Measurements from ENCODE around the gene VWA3B.
"Not testable (repeated sequence)": the region's sequence is repeated elsewhere in the genome, so short reads cannot be mapped to it uniquely, and the experiment has no call there.

VWA3B gene

DNA sequence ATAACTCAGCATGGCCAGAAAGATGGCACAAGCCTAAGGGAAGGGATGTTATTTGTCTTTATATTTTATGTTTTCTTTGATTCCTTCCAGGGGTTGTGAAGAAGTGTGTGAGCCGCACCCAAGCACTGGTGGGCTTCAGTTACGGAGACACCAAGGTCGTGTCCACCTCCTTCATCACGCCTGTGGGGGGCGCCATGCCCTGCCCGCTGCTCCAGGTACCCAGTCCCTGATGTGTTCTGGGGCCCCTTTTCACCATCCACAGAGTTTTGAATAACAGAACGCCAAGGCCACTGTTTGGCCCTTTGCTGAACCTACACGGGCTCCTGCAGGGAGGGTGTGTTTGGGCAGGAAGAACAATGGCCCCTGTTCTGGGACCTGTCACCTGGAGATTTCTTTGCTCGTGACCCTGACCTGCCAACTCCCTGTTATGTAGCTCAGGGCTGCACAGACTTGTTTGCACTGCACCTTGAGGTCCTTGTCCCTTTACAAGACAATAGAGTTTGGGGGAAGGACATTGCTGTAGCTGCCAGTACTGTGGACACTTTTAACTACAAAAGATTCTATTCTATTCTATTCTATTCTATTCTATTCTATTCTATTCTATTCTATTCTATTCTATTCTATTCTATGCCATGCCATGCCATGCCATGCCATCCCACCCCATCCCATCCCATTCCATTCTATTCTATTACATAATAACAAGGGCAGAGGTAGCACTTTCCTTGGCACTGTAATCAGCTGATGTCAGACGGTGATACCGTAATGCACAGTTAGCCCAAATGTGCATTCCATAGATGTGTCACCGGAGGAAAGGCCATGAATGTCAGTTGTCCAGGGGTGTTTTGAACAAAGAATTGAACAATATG is 211.1 kb downstream of the VWA3B start:
- DNase-seq (no peak), ATAC-seq (replicated peaks) (no peak)
- H3K27ac Mint-ChIP-seq = no peak overlapping the region

DNA sequence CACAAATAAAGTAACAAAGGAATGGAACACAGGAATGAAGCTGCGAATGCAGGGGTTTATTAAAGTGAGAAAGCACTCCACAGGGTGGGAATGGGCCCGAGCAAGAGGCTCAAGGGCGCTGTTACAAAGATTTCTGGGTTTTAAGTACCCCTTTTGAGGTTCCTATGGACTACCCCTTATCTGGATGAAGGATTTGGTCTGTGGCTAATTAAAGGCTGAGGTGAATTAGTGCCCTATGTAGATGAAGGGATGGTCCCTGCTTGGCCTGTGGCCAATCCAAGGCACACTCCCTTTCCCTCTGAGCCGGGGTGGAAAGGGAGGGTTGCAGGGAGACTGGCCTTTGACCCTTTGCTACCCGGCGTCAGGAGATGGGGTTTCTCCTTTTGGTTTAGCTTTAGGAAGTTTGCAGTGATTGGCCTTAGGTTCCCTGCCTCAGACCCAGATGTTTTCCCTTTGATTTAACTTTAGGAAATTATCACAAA is 211.8 kb downstream of the VWA3B start:
- no peak for ATAC-seq (replicated peaks)
- Mint-ChIP-seq H3K27ac (no peak overlapping the region), H3K36me3 (ENCODE audit: insufficient read depth) (no peaks in the 10 kb centered on the region)

More for the DNA sequence above, 211.1 kb downstream of the VWA3B start:
- Mint-ChIP-seq H3K36me3 (ENCODE audit: insufficient read depth) (no peaks in the 10 kb centered on the region), H3K27me3 (peaks cover 73 to 81% of the 10 kb centered on the region in 2 donors), H3K9me3 (no peaks in the 10 kb centered on the region), H3K4me1 (ENCODE audit: low read depth in 2 of 2) (no peaks in the 10 kb centered on the region), H3K4me3 (no peak overlapping the region)

DNA sequence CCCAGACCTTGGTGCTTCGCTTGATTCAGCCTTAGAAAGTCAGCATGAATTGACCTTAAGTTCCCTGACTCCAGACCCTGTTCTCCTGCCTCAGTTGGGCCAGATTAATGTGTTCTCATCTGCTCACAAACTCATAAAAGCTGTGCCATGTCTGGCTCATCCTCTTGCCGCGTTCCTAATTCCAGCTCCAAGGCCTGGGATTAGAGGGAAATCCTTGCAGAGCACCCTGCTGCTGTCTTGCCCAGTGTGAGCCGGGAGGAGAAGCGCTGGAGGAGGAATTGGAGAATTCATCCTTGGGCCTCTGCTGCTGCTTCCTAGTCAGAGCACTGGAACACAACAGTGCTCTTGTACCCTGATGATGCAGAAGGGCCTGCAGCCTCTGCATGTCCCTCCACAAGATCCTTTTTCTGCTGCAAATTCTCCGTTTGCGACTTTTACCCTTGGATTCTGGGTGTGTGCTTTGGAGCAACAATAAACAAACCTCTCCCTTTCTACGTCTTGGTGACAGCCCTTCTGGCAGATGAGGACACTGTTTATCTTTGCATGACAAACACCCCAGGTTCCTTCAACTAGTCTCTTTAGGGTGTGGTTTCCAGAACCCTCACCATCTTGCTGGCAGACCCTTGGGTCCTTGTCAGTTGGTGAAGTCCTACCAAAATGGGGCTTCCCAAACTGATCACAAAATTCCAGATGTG is 212.4 kb downstream of the VWA3B start:
- ATAC-seq (replicated peaks) (no peak), DNase-seq (no peak)
- Mint-ChIP-seq H3K36me3 (ENCODE audit: insufficient read depth) (no peaks in the 10 kb centered on the region), H3K4me3 (no peak overlapping the region), H3K9me3 (no peaks in the 10 kb centered on the region), H3K27ac (no peak overlapping the region), H3K27me3 (peaks cover 78 to 80% of the 10 kb centered on the region in 2 donors), H3K4me1 (ENCODE audit: low read depth in 2 of 2) (no peaks in the 10 kb centered on the region)

More for the DNA sequence above, 211.8 kb downstream of the VWA3B start:
- H3K9me3 Mint-ChIP-seq = no peaks in the 10 kb centered on the region
- H3K27me3 Mint-ChIP-seq = peaks cover 75 to 84% of the 10 kb centered on the region in 2 donors
- H3K4me3 Mint-ChIP-seq = no peak overlapping the region
- DNase-seq = no peak
- H3K4me1 Mint-ChIP-seq (ENCODE audit: low read depth in 2 of 2) = no peaks in the 10 kb centered on the region

DNA sequence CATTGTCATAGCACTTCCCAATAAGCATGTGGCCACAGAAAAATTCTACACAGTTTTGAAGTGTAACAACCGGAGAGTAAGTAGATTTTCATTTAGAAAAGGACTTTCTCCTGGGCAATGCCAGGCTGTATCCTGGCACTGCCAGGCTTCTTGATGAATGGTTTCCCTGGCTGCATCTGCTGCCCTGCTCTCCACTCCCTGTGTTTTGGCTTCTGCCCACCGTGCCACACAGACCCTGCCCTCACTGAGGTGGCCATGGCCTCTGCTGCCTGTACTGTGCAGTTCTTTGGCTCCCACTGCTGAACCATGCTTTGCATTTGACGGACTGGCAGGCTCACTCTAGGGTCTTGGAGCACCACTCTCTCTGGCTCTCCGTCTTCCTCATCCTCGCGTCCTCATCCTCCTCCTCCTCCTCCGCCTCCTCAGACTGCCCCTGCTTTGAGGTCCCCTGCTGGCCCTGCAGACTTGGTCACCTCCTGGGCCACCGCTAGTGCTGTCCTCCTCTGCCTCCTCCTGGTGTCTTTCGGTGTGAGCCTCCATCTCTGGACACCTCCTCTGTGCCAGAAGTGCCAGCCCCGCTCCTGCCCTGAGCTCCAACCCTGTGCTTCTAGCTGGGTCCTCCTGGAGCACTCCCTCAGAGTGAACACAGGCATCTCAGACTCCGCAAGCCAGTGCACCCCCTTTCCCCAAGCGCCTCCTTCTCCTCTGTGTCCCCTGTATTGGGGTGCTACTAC is 213.3 kb downstream of the VWA3B start:
- no peaks in the 10 kb centered on the region for H3K36me3 Mint-ChIP-seq (ENCODE audit: insufficient read depth)
- DNase-seq (no peak), ATAC-seq (replicated peaks) (no peak)
- H3K27ac Mint-ChIP-seq = no peak overlapping the region
- peaks cover 78 to 80% of the 10 kb centered on the region in 2 donors for H3K27me3 Mint-ChIP-seq
- no peaks in the 10 kb centered on the region for H3K9me3 Mint-ChIP-seq
- no peaks in the 10 kb centered on the region for H3K4me1 Mint-ChIP-seq (ENCODE audit: low read depth in 2 of 2)
- no peak overlapping the region for H3K4me3 Mint-ChIP-seq

DNA sequence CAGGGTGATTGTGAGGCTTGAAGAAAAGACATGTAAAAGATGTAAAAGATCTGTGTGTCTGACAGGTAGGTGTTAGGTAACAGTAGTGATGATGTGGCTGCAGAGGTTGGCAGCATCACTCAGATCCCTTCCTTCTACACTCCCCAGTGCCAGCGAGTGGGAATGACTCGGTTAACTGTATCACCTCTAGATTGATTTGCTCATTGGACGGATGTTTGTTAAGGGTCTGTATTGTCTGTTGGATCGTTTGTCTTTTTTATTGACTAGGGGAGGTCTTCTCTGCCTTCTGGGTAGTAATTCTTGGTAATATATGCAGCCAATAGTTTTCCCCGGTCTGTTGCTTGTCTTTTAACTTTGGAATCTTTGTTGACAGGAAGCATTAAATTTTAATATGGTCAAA is 214.5 kb downstream of the VWA3B start:
- Mint-ChIP-seq H3K9me3 (no peaks in the 10 kb centered on the region), H3K36me3 (ENCODE audit: insufficient read depth) (no peaks in the 10 kb centered on the region), H3K27ac (no peak overlapping the region), H3K4me1 (ENCODE audit: low read depth in 2 of 2) (no peaks in the 10 kb centered on the region), H3K27me3 (peaks cover 75 to 80% of the 10 kb centered on the region in 2 donors), H3K4me3 (no peak overlapping the region)
- DNase-seq (no peak), ATAC-seq (replicated peaks) (no peak)

DNA sequence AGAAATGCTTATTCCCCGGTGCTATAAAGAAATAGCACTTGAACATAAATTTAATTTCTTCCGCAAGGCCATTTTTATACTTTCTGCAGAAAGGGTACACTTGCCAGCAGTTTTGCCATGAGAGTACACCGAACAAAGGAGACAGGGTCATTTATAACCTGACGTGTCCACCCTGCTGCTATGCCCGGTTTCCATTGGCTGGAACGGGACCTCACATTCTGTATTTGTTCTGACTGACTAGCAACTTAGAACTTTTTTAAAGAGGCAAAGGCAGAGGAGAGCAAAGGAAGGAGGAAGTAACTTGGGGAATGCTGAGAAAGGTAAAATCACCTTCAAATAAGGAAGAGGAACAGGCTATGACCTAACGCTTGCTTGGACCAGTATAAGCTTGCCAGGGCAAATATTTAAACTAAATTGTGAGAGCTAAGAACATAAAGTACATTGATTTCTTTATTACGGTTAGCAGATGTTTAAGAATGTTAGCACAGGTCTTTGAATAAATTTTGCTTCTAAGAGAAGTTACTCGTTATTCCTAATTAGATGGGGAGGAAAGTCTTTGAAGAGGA is 220.2 kb downstream of the VWA3B start:
- not testable (repeated sequence) for H3K9me3 Mint-ChIP-seq; DNase-seq; H3K4me3 Mint-ChIP-seq; H3K4me1 Mint-ChIP-seq (ENCODE audit: low read depth in 2 of 2); ATAC-seq (replicated peaks); H3K36me3 Mint-ChIP-seq (ENCODE audit: insufficient read depth); H3K27ac Mint-ChIP-seq
- H3K27me3 Mint-ChIP-seq = peaks cover 57 to 92% of the 10 kb centered on the region in 2 donors

DNA sequence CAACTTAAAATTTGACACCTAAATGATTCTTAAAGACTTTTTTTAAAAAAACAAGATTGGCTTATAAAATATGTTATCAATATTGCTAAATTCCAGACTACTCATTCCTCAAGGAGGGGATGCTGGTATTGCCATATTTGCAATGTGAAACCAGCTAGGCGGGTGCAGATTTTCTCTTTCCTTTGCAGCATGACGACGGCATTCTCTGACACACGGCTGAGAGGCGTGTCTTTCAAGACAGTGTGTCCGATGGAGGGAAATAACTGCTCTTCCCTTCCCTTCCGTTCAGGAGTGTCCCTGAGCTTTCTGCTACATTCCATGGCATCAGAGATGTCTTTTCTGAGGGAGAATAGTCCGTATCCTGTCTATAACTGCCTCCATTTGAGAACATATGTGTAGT is 221.1 kb downstream of the VWA3B start:
- Mint-ChIP-seq H3K9me3 (no peaks in the 10 kb centered on the region), H3K4me1 (ENCODE audit: low read depth in 2 of 2) (no peaks in the 10 kb centered on the region), H3K27me3 (peaks cover 57 to 93% of the 10 kb centered on the region in 2 donors), H3K4me3 (no peak overlapping the region), H3K36me3 (ENCODE audit: insufficient read depth) (no peaks in the 10 kb centered on the region), H3K27ac (no peak overlapping the region)
- DNase-seq (no peak), ATAC-seq (replicated peaks) (no peak)

DNA sequence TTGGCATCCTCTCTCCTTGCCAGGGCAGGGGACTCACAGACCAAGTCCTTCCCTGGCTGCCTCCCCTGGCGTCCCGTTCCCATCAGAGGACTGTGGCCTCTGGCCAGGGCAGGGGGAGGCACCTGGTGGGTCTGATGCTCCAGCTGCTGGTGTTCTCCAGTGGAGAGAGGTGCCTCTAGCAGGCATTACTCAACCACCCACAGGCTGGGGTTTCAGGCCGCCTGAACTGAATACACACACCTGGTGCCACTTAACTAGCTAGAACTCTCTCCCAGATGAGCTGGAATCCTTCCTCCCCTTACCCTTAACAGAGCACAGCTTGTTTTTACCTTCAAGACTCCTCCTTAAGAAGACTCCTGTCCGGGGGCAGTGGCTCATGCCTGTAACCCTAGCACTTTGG is 221.6 kb downstream of the VWA3B start:
- Mint-ChIP-seq H3K36me3 (ENCODE audit: insufficient read depth) (no peaks in the 10 kb centered on the region), H3K4me1 (ENCODE audit: low read depth in 2 of 2) (no peaks in the 10 kb centered on the region), H3K9me3 (no peaks in the 10 kb centered on the region), H3K4me3 (no peak overlapping the region), H3K27ac (no peak overlapping the region), H3K27me3 (peaks cover 58 to 98% of the 10 kb centered on the region in 2 donors)
- no peak for DNase-seq
- ATAC-seq (replicated peaks) = no peak

DNA sequence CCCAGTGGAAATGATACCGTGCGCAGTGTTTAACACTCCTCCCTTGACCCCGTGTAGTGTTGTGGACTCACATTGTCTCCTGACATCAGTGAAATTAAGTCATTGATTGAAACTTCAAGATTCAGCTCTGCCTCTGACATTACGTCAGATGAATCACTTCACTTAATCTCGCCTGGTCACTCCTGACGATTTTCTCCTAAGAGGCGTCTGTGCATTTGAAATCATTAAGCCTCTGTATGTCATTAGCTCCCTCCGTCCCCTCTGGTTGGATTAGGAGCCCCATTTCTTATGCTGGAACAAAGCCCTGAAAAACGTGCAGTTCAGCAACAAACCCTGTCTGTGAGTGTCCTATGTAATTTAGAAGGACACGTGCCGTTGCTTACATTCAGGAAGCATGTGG is 222.6 kb downstream of the VWA3B start:
- H3K4me1 Mint-ChIP-seq (ENCODE audit: low read depth in 2 of 2) = no peaks in the 10 kb centered on the region
- peaks cover 65 to 97% of the 10 kb centered on the region in 2 donors for H3K27me3 Mint-ChIP-seq
- no peak for DNase-seq
- no peak for ATAC-seq (replicated peaks)
- H3K27ac Mint-ChIP-seq = no peak overlapping the region
- no peaks in the 10 kb centered on the region for H3K36me3 Mint-ChIP-seq (ENCODE audit: insufficient read depth)
- no peaks in the 10 kb centered on the region for H3K9me3 Mint-ChIP-seq
- no peak overlapping the region for H3K4me3 Mint-ChIP-seq

DNA sequence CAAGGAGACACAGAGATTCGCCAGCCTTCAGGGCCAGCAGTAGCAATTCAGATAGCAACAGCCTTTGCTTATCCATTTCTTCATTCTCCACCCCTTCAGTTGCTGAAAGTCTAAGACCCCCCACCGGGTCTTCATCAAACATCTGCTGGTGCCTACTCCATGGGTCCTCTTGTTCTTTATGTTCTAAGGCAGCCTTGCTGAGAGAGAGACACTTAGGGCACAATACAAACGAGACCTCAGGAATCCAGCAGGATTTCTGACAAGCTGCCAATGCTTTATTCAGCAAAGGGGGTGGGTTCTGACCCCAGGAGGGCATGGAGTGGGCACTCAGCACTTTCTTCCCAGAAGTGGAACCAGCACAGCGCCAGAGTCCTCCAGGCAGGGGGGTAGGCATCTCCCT is 223.0 kb downstream of the VWA3B start:
- no peaks in the 10 kb centered on the region for H3K4me1 Mint-ChIP-seq (ENCODE audit: low read depth in 2 of 2)
- no peak for ATAC-seq (replicated peaks)
- H3K27ac Mint-ChIP-seq = no peak overlapping the region
- H3K27me3 Mint-ChIP-seq = peaks cover 61 to 93% of the 10 kb centered on the region in 2 donors
- DNase-seq = no peak
- H3K4me3 Mint-ChIP-seq = no peak overlapping the region
- no peaks in the 10 kb centered on the region for H3K36me3 Mint-ChIP-seq (ENCODE audit: insufficient read depth)
- no peaks in the 10 kb centered on the region for H3K9me3 Mint-ChIP-seq

DNA sequence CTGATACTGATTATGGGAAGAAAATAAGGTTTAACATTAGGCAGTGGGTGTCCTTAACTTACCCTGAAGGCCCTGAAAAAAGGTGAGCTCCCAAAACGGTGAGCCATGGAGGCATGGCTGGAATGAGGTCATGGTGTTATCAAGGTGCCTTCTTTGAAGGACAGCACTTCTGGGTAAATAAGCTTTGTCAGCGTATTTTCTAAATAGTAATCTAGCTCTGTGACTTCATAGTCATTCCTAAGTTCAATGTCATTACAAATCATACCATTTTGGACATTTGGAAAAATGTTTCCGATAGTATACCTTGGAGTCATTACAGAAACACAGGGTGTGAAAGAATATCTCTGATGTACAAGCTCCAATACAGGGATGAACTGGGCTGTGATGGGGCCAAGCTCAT is 224.1 kb downstream of the VWA3B start:
- H3K27me3 Mint-ChIP-seq = peaks cover 50 to 92% of the 10 kb centered on the region in 2 donors
- H3K36me3 Mint-ChIP-seq (ENCODE audit: insufficient read depth) = no peaks in the 10 kb centered on the region
- H3K4me1 Mint-ChIP-seq (ENCODE audit: low read depth in 2 of 2) = no peaks in the 10 kb centered on the region
- H3K4me3 Mint-ChIP-seq = no peak overlapping the region
- DNase-seq (no peak), ATAC-seq (replicated peaks) (no peak)
- no peak overlapping the region for H3K27ac Mint-ChIP-seq
- no peaks in the 10 kb centered on the region for H3K9me3 Mint-ChIP-seq

DNA sequence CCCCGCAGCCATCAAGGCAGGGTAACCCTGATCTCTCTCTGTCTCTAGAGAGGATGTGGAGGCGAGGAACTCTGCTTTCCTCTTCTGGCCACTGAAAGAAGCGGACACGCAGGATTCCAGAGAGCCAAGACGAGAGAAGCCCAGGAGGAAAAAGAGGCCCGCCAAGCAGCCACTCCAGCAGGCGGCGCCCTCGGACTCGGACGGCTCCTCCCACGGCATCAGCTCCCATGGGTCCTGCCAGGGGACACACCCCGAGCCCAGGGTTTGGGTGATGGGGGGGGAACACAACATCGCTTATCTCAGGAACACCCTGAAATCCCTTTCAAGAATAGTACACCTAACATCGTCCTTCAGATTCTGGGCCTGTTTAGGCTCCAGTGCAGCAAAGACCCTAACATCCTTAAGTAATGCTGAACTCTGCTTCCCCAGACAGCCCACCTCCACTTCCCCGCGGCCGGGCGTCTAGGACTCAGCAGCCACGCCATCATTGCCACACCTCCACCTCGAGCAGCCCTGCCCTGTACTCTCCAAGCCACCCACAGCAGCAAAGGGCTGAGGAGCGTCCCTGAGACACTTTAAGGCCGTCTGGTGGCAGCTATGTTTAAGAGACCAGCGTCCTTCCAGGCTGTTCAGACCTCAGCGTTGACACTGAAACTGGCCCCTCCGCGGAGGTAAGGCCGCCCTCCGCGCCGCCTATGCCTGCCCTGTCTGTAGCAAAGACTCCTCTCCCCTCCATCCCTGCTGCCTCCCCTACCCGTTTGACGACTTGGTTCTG is 225.0 kb downstream of the VWA3B start:
- no peaks in the 10 kb centered on the region for H3K36me3 Mint-ChIP-seq (ENCODE audit: insufficient read depth)
- H3K27me3 Mint-ChIP-seq = peaks cover 50 to 92% of the 10 kb centered on the region in 2 donors
- no peak overlapping the region for H3K27ac Mint-ChIP-seq
- no peaks in the 10 kb centered on the region for H3K9me3 Mint-ChIP-seq
- no peak overlapping the region for H3K4me3 Mint-ChIP-seq
- no peaks in the 10 kb centered on the region for H3K4me1 Mint-ChIP-seq (ENCODE audit: low read depth in 2 of 2)
- DNase-seq (no peak), ATAC-seq (replicated peaks) (no peak)

Data from effector memory CD8-positive, alpha-beta T cell (primary cell).